ENCODE results near the gene DMWD. TPM values are rescaled to one million over a fixed set of nuclear protein-coding genes. Genes with fewer than 3 reads are reported as not detected.

DMWD gene
- polyA plus RNA-seq, 1 of the 3 experiments (the other 2 are of a cell fraction) = 40.6 TPM

DNA sequence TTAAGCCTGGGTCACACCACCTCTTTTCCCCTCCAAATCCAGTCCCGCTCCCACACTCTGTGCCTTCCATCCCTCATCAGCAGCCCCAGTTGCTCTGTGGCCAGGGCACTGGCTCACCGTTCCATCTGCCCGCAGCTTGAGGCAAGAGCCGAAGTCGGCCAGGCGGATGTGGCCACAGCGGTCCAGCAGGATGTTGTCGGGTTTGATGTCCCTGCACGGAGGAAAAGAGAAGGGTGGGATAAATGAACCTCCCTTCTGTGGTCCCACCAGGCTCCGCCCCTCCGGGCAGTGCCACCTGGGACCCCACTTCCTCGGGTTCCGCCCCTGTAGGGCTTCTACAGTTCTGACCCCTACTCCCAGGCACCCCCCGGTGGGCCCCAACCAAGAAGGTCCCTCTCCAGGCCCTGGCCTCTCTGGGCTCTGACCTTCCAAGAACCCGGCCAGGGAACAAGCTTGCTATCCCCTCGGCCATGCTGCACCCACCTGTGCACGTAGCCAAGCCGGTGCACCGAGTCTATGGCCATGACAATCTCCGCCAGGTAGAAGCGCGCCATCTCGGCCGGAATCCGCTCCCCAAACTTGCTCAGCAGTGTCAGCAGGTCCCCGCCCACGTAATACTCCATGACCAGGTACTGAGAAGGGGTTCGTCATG lies 14.5 kb downstream of the DMWD start:
- 95% methylated on average over 19 of the region's 28 CpGs for WGBS (ENCODE audit: low lambda C conversion rate)
- CTCF ChIA-PET = no interaction called here

DNA sequence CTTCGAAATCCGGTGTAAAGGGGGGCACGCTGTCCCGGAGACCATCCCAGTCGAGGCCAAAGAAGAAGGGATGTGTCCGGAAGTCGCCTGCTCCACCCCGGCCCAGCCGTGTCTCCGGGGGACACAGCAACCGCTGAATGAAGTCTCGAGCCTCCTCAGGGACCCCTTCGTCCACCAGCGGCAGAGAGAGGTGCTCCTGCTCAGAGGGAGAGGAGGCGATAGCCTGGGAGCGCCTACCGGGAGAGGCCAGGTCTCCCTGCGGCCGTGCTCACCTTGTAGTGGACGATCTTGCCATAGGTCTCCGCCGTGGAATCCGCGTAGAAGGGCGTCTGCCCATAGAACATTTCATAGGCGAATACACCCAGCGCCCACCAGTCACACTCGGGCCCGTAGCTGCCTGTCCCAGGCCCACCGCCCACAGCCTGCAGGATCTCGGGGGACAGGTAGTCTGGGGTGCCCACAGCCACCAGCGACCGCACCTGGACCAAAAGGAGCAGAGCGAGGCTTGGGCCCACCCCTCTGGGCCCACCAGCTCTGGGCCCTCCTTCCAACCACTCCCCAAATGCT lies 15.2 kb downstream of the DMWD start:
- H3K27me3 ChIP-seq (ENCODE audit: insufficient read depth) = no peaks in the 10 kb centered on the region
- H3K79me2 ChIP-seq (ENCODE audit: insufficient read depth) = peaks cover 27% of the 10 kb centered on the region
- ChIA-PET CTCF (interaction anchor here (0.9 to 1.9 kb wide), 2 partner anchors 22 to 39 kb away, joined by 3 to 5 read pairs; no protein-coding TSS in a partner anchor), POLR2A (no interaction called here)
- no peak for TF ChIP-seq TCF12 (IDR thresholded peaks at IDR 0.05)
- TF ChIP-seq ELF1 (IDR thresholded peaks at IDR 0.05) = no peak
- no peak for TF ChIP-seq GATA2 (CRISPR knock-in tag; IDR thresholded peaks at IDR 0.05)
- no peak for TF ChIP-seq FOXJ3 (CRISPR knock-in tag; IDR thresholded peaks at IDR 0.05)
- TF ChIP-seq, protein P1, sequence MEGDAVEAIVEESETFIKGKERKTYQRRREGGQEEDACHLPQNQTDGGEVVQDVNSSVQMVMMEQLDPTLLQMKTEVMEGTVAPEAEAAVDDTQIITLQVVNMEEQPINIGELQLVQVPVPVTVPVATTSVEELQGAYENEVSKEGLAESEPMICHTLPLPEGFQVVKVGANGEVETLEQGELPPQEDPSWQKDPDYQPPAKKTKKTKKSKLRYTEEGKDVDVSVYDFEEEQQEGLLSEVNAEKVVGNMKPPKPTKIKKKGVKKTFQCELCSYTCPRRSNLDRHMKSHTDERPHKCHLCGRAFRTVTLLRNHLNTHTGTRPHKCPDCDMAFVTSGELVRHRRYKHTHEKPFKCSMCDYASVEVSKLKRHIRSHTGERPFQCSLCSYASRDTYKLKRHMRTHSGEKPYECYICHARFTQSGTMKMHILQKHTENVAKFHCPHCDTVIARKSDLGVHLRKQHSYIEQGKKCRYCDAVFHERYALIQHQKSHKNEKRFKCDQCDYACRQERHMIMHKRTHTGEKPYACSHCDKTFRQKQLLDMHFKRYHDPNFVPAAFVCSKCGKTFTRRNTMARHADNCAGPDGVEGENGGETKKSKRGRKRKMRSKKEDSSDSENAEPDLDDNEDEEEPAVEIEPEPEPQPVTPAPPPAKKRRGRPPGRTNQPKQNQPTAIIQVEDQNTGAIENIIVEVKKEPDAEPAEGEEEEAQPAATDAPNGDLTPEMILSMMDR (IDR thresholded peaks at IDR 0.05) = no peak
- TF ChIP-seq, protein P2, sequence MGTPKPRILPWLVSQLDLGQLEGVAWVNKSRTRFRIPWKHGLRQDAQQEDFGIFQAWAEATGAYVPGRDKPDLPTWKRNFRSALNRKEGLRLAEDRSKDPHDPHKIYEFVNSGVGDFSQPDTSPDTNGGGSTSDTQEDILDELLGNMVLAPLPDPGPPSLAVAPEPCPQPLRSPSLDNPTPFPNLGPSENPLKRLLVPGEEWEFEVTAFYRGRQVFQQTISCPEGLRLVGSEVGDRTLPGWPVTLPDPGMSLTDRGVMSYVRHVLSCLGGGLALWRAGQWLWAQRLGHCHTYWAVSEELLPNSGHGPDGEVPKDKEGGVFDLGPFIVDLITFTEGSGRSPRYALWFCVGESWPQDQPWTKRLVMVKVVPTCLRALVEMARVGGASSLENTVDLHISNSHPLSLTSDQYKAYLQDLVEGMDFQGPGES (IDR thresholded peaks at IDR 0.05; ENCODE audit: low read depth, low read length) = no peak
- no peak for TF ChIP-seq GABPA (IDR thresholded peaks at IDR 0.05; ENCODE audit: low read depth)
- no peak for TF ChIP-seq SMC3 (IDR thresholded peaks at IDR 0.05; ENCODE audit: low read depth, low read length)
- TF ChIP-seq CHD2 (IDR thresholded peaks at IDR 0.05; ENCODE audit: low read length, partially characterized antibody) = no peak
- no peak for TF ChIP-seq RAD21 (IDR thresholded peaks at IDR 0.05; ENCODE audit: low read length)
- TF ChIP-seq FOSL2 (IDR thresholded peaks at IDR 0.05; ENCODE audit: borderline replicate concordance, low read depth) = no peak
- TF ChIP-seq, protein P3, sequence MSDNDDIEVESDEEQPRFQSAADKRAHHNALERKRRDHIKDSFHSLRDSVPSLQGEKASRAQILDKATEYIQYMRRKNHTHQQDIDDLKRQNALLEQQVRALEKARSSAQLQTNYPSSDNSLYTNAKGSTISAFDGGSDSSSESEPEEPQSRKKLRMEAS (IDR thresholded peaks at IDR 0.05; ENCODE audit: low read depth) = no peak
- TF ChIP-seq RXRA (IDR thresholded peaks at IDR 0.05; ENCODE audit: borderline replicate concordance, low read depth) = no peak
- no peak for TF ChIP-seq JUND (IDR thresholded peaks at IDR 0.05)
- TF ChIP-seq NFIC (IDR thresholded peaks at IDR 0.05; ENCODE audit: borderline replicate concordance) = no peak
- no peak for TF ChIP-seq MXI1 (IDR thresholded peaks at IDR 0.05; ENCODE audit: low read depth, low read length)
- WGBS (ENCODE audit: low lambda C conversion rate) = 96% methylated on average over 13 of the region's 34 CpGs
- no peak overlapping the region for H3K27ac ChIP-seq (ENCODE audit: low read depth in 2 of 2, low read length in 1 of 2)
- H2AFZ ChIP-seq (ENCODE audit: low read depth) = no peak overlapping the region
- peaks cover 25 to 45% of the 10 kb centered on the region in 2 experiments for H3K36me3 ChIP-seq (replicated peaks in 1 of 2; ENCODE audit: control insufficient read depth in 1 of 2, insufficient read depth in 2 of 2, low read length in 1 of 2)
- H3K9me2 ChIP-seq = no peaks in the 10 kb centered on the region
- no peak for DNase-seq
- no peak overlapping the region for H3K9ac ChIP-seq
- peaks cover 27% of the 10 kb centered on the region for H3F3A ChIP-seq (replicated peaks; ENCODE audit: insufficient read depth)
- H3K4me3 ChIP-seq (ENCODE audit: low read depth in 2 of 2, low read length in 1 of 2) = no peak overlapping the region
- 0 out of 2 replicates have a peak, but pooled peaks cover 8% of the 10 kb centered on the region for H4K20me1 ChIP-seq (ENCODE audit: insufficient read depth)
- peaks cover 7 to 18% of the 10 kb centered on the region in 2 experiments; a peak in 2 of 4 replicates for H3K4me1 ChIP-seq (ENCODE audit: control insufficient read depth in 1 of 2, insufficient read depth in 2 of 2, low read depth in 1 of 2, low read length in 1 of 2)
- H3K4me2 ChIP-seq = no peak overlapping the region
- H3K9me3 ChIP-seq = no peaks in the 10 kb centered on the region

More for the DNA sequence above, 14.5 kb downstream of the DMWD start:
- Histone ChIP-seq H3K4me3 (ENCODE audit: low read depth in 2 of 2, low read length in 1 of 2) (no peak overlapping the region), H4K20me1 (ENCODE audit: insufficient read depth) (0 out of 2 replicates have a peak, but pooled peaks cover 8% of the 10 kb centered on the region), H3K4me2 (no peak overlapping the region), H3K27me3 (ENCODE audit: insufficient read depth) (no peaks in the 10 kb centered on the region), H2AFZ (ENCODE audit: low read depth) (no peak overlapping the region), H3K27ac (ENCODE audit: low read depth in 2 of 2, low read length in 1 of 2) (no peak overlapping the region), H3K79me2 (ENCODE audit: insufficient read depth) (peaks cover 27% of the 10 kb centered on the region), H3K9ac (no peak overlapping the region), H3K9me2 (no peaks in the 10 kb centered on the region), H3F3A (replicated peaks; ENCODE audit: insufficient read depth) (peaks cover 28% of the 10 kb centered on the region), H3K4me1 (ENCODE audit: control insufficient read depth in 1 of 2, insufficient read depth in 2 of 2, low read depth in 1 of 2, low read length in 1 of 2) (peaks cover 11 to 23% of the 10 kb centered on the region in 2 experiments; a peak in 2 of 4 replicates), H3K9me3 (no peaks in the 10 kb centered on the region), H3K36me3 (replicated peaks in 1 of 2; ENCODE audit: control insufficient read depth in 1 of 2, insufficient read depth in 2 of 2, low read length in 1 of 2) (peaks cover 23 to 39% of the 10 kb centered on the region in 2 experiments)
- DNase-seq = no peak
- no peak for TF ChIP-seq RFX5 (IDR thresholded peaks at IDR 0.05; ENCODE audit: low read length)
- TF ChIP-seq, protein P1 (IDR thresholded peaks at IDR 0.05) = no peak
- no peak for TF ChIP-seq SIN3A (IDR thresholded peaks at IDR 0.05; ENCODE audit: borderline replicate concordance, low read depth, low read length)
- TF ChIP-seq MEF2A (IDR thresholded peaks at IDR 0.05; ENCODE audit: borderline replicate concordance, low read depth) = no peak
- no peak for TF ChIP-seq TEAD4 (IDR thresholded peaks at IDR 0.05; ENCODE audit: borderline replicate concordance, insufficient read depth)
- no peak for TF ChIP-seq FOXJ3 (CRISPR knock-in tag; IDR thresholded peaks at IDR 0.05)
- TF ChIP-seq TCF12 (IDR thresholded peaks at IDR 0.05) = no peak
- no peak for TF ChIP-seq RXRA (IDR thresholded peaks at IDR 0.05; ENCODE audit: borderline replicate concordance, low read depth)
- TF ChIP-seq, protein P4, sequence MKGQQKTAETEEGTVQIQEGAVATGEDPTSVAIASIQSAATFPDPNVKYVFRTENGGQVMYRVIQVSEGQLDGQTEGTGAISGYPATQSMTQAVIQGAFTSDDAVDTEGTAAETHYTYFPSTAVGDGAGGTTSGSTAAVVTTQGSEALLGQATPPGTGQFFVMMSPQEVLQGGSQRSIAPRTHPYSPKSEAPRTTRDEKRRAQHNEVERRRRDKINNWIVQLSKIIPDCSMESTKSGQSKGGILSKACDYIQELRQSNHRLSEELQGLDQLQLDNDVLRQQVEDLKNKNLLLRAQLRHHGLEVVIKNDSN (IDR thresholded peaks at IDR 0.05; ENCODE audit: borderline replicate concordance, low read depth) = no peak
- POLR2A ChIA-PET = no interaction called here

Measured in SK-N-SH (cell line).